GM23338 (cell line): ENCODE results near the gene ZNF692. TPM values are rescaled to one million over a fixed set of nuclear protein-coding genes. Genes with fewer than 3 reads are reported as not detected.

Source experiments
- ATAC-seq: fragments of 200-7000 bp; cut with Tn5 transposase; 3 replicates; pipeline ENCODE4 v1.9.1; 2020
- DNase-seq: peaks from one replicate; pipeline ENCODE4 v3.0.0-alpha.2; 2015; ENCODE audit warnings: low spot score
- H2AFZ ChIP-seq: fragments of 200-600 bp; sonication (generic); 2 replicates; pipeline ENCODE4 v1.8.0; 2016; ENCODE audit warnings: antibody characterized with exemption, mild to moderate bottlenecking, moderate library complexity
- H3F3A ChIP-seq: fragments of 200-600 bp; sonication (generic); replicated peaks from 2 replicates; pipeline ENCODE4 v1.8.0; 2017; ENCODE audit warnings: antibody characterized with exemption, mixed run types, low read depth
- H3K27ac ChIP-seq: fragments of 200-600 bp; sonication (generic); 2 replicates; pipeline ENCODE4 v1.6.1; 2016; ENCODE audit warnings: low read depth
- H3K27me3 ChIP-seq: fragments of 200-600 bp; sonication (generic); 2 replicates; pipeline ENCODE4 v1.8.0; 2016; ENCODE audit warnings: mild to moderate bottlenecking, mixed run types, moderate library complexity; ENCODE audit not compliant: insufficient read depth
- H3K36me3 ChIP-seq: fragments of 200-600 bp; sonication (generic); 2 replicates; pipeline ENCODE4 v1.8.0; 2016; ENCODE audit warnings: mild to moderate bottlenecking; ENCODE audit not compliant: insufficient read depth
- H3K4me1 ChIP-seq: fragments of 200-600 bp; sonication (generic); 2 replicates; pipeline ENCODE4 v1.8.0; 2016; ENCODE audit warnings: mild to moderate bottlenecking, moderate library complexity; ENCODE audit not compliant: insufficient read depth
- H3K4me2 ChIP-seq: fragments of 200-600 bp; sonication (generic); 2 replicates; pipeline ENCODE4 v1.7.1; 2017; ENCODE audit warnings: mixed run types
- H3K4me3 ChIP-seq: fragments of 200-600 bp; sonication (generic); 2 replicates; pipeline ENCODE4 v1.6.1; 2016; ENCODE audit warnings: mixed run types
- H3K79me2 ChIP-seq: fragments of 200-600 bp; sonication (generic); replicated peaks from 2 replicates; pipeline ENCODE4 v1.8.0; 2017; ENCODE audit warnings: mild to moderate bottlenecking; ENCODE audit not compliant: insufficient read depth
- H3K9me2 ChIP-seq: fragments of 200-600 bp; sonication (generic); 2 replicates; pipeline ENCODE4 v1.8.0; 2017; ENCODE audit not compliant: insufficient read depth
- H4K20me1 ChIP-seq: fragments of 200-600 bp; sonication (generic); replicated peaks from 2 replicates; pipeline ENCODE4 v1.8.0; 2017; ENCODE audit warnings: mild to moderate bottlenecking; ENCODE audit not compliant: insufficient read depth
- H3K27ac Mint-ChIP-seq: 2 replicates; pipeline ENCODE4 v1.8.0; 2020; ENCODE audit warnings: inconsistent platforms, mild to moderate bottlenecking, moderate library complexity, mixed read lengths
- H3K27me3 Mint-ChIP-seq: 3 replicates; pipeline ENCODE4 v1.8.0; 2022; ENCODE audit warnings: low read depth, mild to moderate bottlenecking, moderate library complexity, mixed read lengths, inconsistent platforms; ENCODE audit not compliant: insufficient read depth, poor library complexity
- H3K36me3 Mint-ChIP-seq: 3 replicates; pipeline ENCODE4 v1.8.0; 2021; ENCODE audit warnings: low read depth, mild to moderate bottlenecking, inconsistent platforms, moderate library complexity, mixed read lengths
- H3K4me1 Mint-ChIP-seq: 3 replicates; pipeline ENCODE4 v1.8.0; 2020; ENCODE audit warnings: mild to moderate bottlenecking, inconsistent platforms, mixed read lengths
- H3K4me3 Mint-ChIP-seq: 3 replicates; pipeline ENCODE4 v1.8.0; 2021; ENCODE audit warnings: moderate library complexity, mild to moderate bottlenecking, inconsistent platforms, mixed read lengths
- H3K9me3 Mint-ChIP-seq: 3 replicates; pipeline ENCODE4 v1.8.0; 2020; ENCODE audit warnings: moderate library complexity, mild to moderate bottlenecking, inconsistent platforms, mixed read lengths
- CREB1 ChIP-seq: fragments of 250-450 bp; sonication (Bioruptor Pico); IDR thresholded peaks from 2 replicates; pipeline ENCODE4 v1.5.0; 2020; ENCODE audit warnings: low read depth, mild to moderate bottlenecking, moderate library complexity
- CTCF ChIP-seq, 2 experiments: fragments of 200-600 bp in 1 of 2; sonication (generic) in 1 of 2; conservative IDR thresholded peaks; 2 replicates each; pipeline versions ENCODE4 v1.5.1 to v1.6.1; 2016 to 2017; ENCODE audit warnings: antibody characterized with exemption in 2 of 2, low read depth in 2 of 2, mild to moderate bottlenecking in 2 of 2, moderate library complexity in 1 of 2
- ETS1 ChIP-seq: IDR thresholded peaks from 2 replicates; pipeline ENCODE4 v1.6.1; 2016; ENCODE audit warnings: antibody characterized with exemption
- EZH2 ChIP-seq: fragments of 200-600 bp; sonication (generic); IDR thresholded peaks from one replicate; pipeline ENCODE4 v1.8.0; 2017; ENCODE audit warnings: antibody characterized with exemption, mild to moderate bottlenecking, low read depth; ENCODE audit not compliant: unreplicated experiment
- EZH2phosphoT487 ChIP-seq: fragments of 200-600 bp; sonication (generic); IDR thresholded peaks from one replicate; pipeline ENCODE4 v1.8.1; 2018; ENCODE audit warnings: antibody characterized with exemption; ENCODE audit not compliant: unreplicated experiment
- JUNB ChIP-seq: IDR thresholded peaks from one replicate; pipeline ENCODE4 v1.6.1; 2016; ENCODE audit warnings: antibody characterized with exemption; ENCODE audit not compliant: unreplicated experiment
- NANOG ChIP-seq: IDR thresholded peaks from 2 replicates; pipeline ENCODE4 v1.6.1; 2016; ENCODE audit warnings: antibody characterized with exemption, borderline replicate concordance
- POLR2AphosphoS5 ChIP-seq: IDR thresholded peaks from 2 replicates; pipeline ENCODE4 v1.6.1; 2016; ENCODE audit warnings: antibody characterized with exemption, low read depth
- REST ChIP-seq: IDR thresholded peaks from one replicate; pipeline ENCODE4 v1.6.1; 2018; ENCODE audit warnings: antibody characterized with exemption; ENCODE audit not compliant: unreplicated experiment
- STAT1 ChIP-seq: IDR thresholded peaks from one replicate; pipeline ENCODE4 v1.6.1; 2016; ENCODE audit warnings: antibody characterized with exemption; ENCODE audit not compliant: unreplicated experiment
- ZNF114 ChIP-seq: fragments of 250-450 bp; sonication (Bioruptor Pico); IDR thresholded peaks from 2 replicates; pipeline ENCODE4 v1.5.0; 2020; ENCODE audit warnings: mild to moderate bottlenecking, moderate library complexity
- ZNF331 ChIP-seq: fragments of 250-450 bp; sonication (Bioruptor Pico); IDR thresholded peaks from 2 replicates; pipeline ENCODE4 v1.5.0; 2020; ENCODE audit warnings: low read depth, mild to moderate bottlenecking, moderate library complexity
- ZNF462 ChIP-seq: fragments of 250-450 bp; sonication (Bioruptor Pico); IDR thresholded peaks from 2 replicates; pipeline ENCODE4 v1.5.0; 2020; ENCODE audit warnings: mild to moderate bottlenecking, moderate library complexity
- polyA plus RNA-seq: library from polyadenylated mRNA; unstranded; fragments of >200 nt; fragmentation: Nextera tagmentation; extraction: Ambion mirVana; gene quantifications from 2 replicates; pipeline ENCODE4 v1.2.1, GENCODE V29; 2016
- total RNA-seq: library from RNA; depleted of rRNA; stranded (reverse); fragments of >200 nt; shearing (Covaris generic); gene quantifications from 2 replicates; pipeline ENCODE4 v1.2.3, GENCODE V29; 2014

Gene ZNF692
- total and polyA plus RNA-seq, 2 experiments from 2014 or later: 41.2 to 57.1 TPM

DNA sequence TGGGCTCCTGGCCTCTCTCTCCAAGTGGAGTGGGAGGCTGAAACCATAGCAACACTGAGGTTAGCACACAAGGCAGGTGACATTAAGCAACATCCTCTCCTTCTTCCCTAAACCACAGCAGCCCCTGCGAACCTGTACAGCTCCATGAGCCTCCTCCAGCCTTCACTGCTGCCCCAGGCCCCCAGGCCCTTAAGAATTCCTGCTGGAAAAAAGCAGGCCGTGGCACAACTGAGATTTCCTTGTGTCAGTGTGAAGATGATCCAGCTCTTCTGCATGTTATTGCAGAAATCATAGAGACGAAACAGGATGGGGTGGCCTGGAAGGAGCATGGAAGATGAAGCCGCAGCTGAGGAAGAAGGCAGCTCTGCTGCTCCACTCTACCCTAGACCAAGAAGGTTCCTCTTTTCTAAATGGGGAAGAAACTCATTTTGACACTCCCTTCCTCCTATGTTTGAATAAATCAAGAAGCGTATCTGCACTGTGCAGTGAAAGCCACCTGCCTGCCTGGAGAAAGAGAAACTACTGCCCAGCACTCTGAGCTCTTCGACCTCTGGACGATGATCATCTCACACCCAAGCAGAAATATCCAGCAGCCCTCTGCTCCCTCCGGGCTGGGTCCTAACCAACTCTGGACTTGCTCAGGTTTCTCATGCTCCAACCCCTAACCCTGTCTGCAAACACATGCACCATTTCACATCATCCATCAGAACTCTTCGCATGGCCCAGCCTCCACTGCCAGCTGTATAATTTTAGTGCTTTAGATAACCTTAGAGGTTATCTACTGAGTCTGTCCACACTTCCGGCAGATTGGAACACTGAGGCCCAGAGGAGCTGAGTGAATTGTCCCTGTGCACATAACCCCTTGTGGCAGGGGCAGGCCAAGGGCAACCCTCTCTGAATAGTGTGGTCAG lies 53.9 kb downstream of the ZNF692 start:
- Mint-ChIP-seq H3K4me3 (no peak overlapping the region), H3K27ac (no peak overlapping the region), H3K27me3 (peaks cover 17% of the 10 kb centered on the region), H3K9me3 (peaks cover 57% of the 10 kb centered on the region), H3K36me3 (peaks cover 12% of the 10 kb centered on the region; the same call in 2 of the 3 replicates), H3K4me1 (no peaks in the 10 kb centered on the region)
- DNase-seq (no peak), ATAC-seq (no peak)
- no peak overlapping the region for H3K4me2 ChIP-seq
- H3K27ac ChIP-seq: no peak overlapping the region
- TF ChIP-seq POLR2AphosphoS5 (no peak), NANOG (no peak), ZNF462 (CRISPR knock-in tag) (no peak), EZH2phosphoT487 (no peak), JUNB (no peak), ZNF114 (CRISPR knock-in tag) (no peak), ZNF331 (no peak), CTCF (conservative IDR thresholded peaks at IDR 0.05; ENCODE audit: low read depth in 2 of 2) (no peak), EZH2 (no peak), REST (no peak), ETS1 (no peak), CREB1 (CRISPR knock-in tag) (no peak), STAT1 (no peak)
- no peaks in the 10 kb centered on the region for H3F3A ChIP-seq
- 0 out of 2 replicates have a peak, but pooled peaks cover 3% of the 10 kb centered on the region for H3K36me3 ChIP-seq
- H3K27me3 ChIP-seq: no peaks in the 10 kb centered on the region
- no peaks in the 10 kb centered on the region for H3K79me2 ChIP-seq
- no peak overlapping the region for H3K4me3 ChIP-seq
- H3K4me1 ChIP-seq: no peaks in the 10 kb centered on the region
- H2AFZ ChIP-seq: no peak overlapping the region
- H3K9me2 ChIP-seq: no peaks in the 10 kb centered on the region
- no peaks in the 10 kb centered on the region for H4K20me1 ChIP-seq
